ENCODE data around the gene GET4.

GET4 gene

GRCh38 chr7:876077-876971 is at the start of gene GET4:
TSS of gene GET4 (plus strand) at chr7:876554. CDS start at chr7:876646, 92 bp downstream.
- no peak for DNase-seq

- no peak for DNase-seq
Measured at GRCh38 chr7:828793-829561, 47.4 kb upstream of the GET4 start.

GRCh38 chr7:830069-830468 is 46.3 kb upstream of the GET4 start:
- no peak for DNase-seq

- no peak for DNase-seq
Measured at GRCh38 chr7:831596-832166, 44.7 kb upstream of the GET4 start.

GRCh38 chr7:832167-832967 is 44.0 kb upstream of the GET4 start, which contains the start of gene SUN1:
TSS of gene SUN1 (plus strand) at chr7:832476. CDS start at chr7:832525, 49 bp downstream.
- DNase-seq, result no peak

GRCh38 chr7:832968-833424 is 43.4 kb upstream of the GET4 start:
- no peak for DNase-seq

GRCh38 chr7:833601-834258 is 42.6 kb upstream of the GET4 start:
- DNase-seq, result no peak

GRCh38 chr7:834277-834676 is 42.1 kb upstream of the GET4 start:
- no peak for DNase-seq

- no peak for DNase-seq
Measured at GRCh38 chr7:835021-835420, 41.3 kb upstream of the GET4 start.

- no peak for DNase-seq
Measured at GRCh38 chr7:835485-836401, 40.6 kb upstream of the GET4 start.

- no peak for DNase-seq
Measured at GRCh38 chr7:836429-836828, 39.9 kb upstream of the GET4 start.

GRCh38 chr7:837001-837400 is 39.4 kb upstream of the GET4 start:
- no peak for DNase-seq

GRCh38 chr7:840001-840600 is 36.3 kb upstream of the GET4 start:
- DNase-seq, result no peak

- no peak for DNase-seq
Measured at GRCh38 chr7:841943-842342, 34.4 kb upstream of the GET4 start.

GRCh38 chr7:842431-843031 is 33.8 kb upstream of the GET4 start:
- DNase-seq, result no peak

- DNase-seq, result no peak
Measured at GRCh38 chr7:843230-843629, 33.1 kb upstream of the GET4 start.

- no peak for DNase-seq
Measured at GRCh38 chr7:844043-844442, 32.3 kb upstream of the GET4 start.

- DNase-seq, result no peak
Measured at GRCh38 chr7:844514-844913, 31.8 kb upstream of the GET4 start.

GRCh38 chr7:845091-845490 is 31.3 kb upstream of the GET4 start:
- DNase-seq, result no peak

- no peak for DNase-seq
Measured at GRCh38 chr7:845731-846130, 30.6 kb upstream of the GET4 start.
